Renal pelvis (tissue), 4 donors: ENCODE data around the gene TRO. TPM values are rescaled to one million over a fixed set of nuclear protein-coding genes. Genes with fewer than 3 reads are reported as not detected.

Experiments used
- DNase-seq: peaks from one replicate; pipeline ENCODE4 v3.0.0-alpha.2; 2013
- polyA plus RNA-seq, 3 donors: library from polyadenylated mRNA; unstranded; fragments of 120-200 nt; gene quantifications; one replicate each; pipeline ENCODE4 v1.2.1, GENCODE V29; 2013; ENCODE audit not compliant: insufficient read length in 3 of 3

The TRO gene
- polyA plus RNA-seq, 3 donors = 111 to 124 (median 114) TPM

DNA sequence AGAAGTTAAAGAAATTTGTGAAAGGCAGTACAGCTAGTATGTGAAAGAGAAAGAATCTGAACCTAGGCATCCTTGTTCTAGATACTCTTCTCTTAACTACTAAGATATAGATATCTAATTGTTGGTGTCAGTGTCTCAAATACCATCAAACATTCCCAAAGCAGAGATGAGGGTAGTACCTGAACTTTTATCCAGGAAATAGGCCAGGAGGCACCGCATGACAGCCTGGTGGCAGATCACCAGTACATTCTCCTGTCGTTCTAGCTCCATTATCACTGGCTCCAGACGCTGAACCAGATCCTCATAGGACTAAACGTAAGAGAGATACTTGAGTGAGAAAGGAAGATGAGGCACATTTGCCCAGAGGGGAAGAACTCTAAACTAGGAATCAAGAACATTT is 16.8 kb downstream of the TRO start:
- DNase-seq = no peak

DNA sequence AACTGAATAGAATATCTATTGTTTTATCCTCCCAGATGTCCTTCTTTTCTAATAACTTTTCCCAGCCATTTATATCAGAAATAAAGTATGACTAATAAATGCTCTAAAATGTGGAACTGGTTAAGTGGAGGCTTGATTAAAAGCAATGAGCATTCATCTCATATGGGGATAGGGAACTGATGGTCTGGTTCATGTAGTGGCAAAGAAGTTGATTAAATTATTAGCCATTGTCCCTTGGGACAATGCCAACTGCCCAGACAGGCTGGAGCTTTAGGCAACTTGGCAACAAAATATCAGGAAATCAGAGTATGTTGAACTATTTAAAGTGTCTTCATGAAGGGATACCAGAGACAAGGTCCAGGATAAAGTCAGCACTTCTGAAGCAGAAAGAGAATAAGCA is 24.2 kb downstream of the TRO start:
- no peak for DNase-seq

DNA sequence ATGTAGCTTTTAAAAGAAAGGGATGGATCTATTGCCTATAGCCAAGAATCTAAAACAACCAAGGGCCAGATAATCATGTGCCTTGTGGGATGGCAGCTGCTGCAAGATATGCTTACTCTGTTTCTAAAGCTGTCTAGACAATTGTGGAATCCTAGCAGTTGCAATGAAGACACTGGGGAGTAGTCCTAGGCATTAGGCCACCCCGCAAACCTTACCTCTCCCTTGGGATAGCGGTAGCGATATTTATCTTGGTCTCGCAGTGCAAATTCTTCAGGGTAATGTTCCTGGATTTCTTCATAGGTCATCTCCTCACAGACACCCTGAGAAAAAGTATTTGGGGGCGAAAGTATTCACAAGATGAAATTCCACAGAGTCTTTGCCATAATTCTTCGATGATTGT is 24.6 kb downstream of the TRO start:
- no peak for DNase-seq

DNA sequence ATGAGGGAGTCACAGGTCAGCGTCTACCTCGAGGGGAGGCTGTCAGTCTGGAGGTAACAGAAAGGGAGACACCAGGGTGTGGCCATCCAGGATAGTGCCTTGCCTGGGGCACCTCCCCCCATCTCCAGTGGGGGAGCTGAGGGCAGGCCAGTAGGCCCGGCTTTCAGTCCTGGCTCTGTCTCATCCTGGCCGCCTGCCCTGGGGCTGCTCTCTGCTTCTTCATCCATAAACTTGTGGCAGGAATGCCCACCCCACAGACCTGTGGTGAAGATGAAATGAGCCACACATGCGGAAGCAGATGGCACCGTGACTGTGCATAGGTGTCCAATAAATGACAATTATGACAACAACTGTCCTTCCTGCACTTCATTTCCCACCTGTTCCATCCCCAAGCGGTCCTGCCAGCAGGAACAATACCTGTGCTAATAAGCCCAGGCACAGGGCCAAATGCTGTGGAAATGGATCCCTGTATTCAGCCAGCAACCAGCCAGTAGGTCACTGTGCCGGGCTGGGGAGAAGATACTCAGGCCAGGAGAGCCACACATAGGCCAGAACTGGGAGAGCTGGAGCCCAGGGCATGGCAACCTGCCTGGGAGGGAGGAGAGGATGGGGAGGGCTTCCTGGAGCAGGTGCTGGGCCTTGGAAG is 30.2 kb downstream of the TRO start:
- no peak for DNase-seq

DNA sequence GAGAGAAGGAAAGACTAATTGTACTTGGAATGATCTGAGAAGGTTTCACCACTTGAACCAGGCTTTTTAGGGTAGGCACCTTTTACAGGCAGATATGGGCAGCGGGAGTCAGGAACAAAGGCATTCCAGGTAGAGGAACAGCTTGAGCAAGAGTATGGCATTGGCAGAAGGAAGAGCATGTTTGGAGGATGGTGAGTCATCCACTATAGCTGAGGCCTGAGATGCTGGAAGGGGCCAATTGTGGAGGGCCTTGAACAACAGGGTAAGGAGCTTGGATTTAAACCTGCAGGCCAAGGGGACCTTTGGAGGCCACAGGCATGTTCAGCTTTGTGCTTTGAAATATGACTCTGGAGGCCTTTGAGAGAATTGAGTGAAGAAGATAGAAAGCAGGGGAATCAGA is 41.1 kb downstream of the TRO start:
- DNase-seq = no peak

DNA sequence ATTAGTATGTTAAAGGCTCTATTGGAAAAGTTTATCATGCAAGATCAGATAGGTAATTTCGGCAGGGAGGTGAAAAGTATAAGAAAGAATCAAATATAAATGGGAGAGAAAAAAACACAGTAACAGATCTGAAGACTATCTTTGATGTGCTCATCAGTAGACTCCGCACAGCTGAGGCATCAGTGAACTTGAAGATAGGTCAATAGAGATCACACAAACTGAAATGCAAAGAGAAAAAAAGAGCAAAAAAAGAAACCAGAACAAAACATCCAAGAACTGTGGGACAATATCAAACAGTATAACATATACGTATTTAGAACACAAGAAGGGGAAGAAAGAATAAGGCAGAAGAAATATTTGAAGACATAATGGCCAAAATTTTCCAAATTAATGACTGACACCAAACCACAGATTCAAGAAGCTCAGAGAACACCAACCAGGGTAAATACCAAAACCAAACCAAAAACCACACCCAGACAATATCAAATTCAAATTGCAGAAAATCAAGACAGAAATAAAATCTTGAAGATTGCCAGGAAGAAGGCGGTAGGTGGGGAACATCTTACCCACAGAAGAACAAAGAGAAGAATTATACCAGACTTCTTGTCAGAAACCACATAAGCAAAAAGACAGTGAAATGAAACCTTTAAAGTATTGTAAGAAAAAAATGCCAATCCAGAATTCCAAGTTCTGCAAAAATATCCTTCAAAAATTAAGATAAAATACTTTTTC is 44.3 kb downstream of the TRO start:
- DNase-seq = no peak

DNA sequence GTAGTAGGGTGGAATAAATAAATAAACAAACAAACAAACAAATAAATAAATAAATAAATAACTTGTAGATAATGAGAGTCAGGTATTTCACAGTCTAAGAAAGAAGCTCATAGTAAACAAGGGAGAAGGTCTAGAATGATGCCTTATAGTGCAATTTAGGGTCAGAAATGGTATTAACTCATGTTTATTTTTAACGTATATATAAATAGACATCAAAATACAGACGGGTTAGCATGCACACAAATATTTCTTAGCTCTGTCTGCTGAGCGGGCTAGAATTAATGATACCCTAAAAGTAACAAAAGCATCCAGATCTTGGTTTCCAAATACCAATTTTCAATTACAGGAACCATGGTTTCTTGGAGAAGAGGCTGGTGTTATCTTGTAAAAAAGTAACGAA is 56.8 kb downstream of the TRO start:
- no peak for DNase-seq

DNA sequence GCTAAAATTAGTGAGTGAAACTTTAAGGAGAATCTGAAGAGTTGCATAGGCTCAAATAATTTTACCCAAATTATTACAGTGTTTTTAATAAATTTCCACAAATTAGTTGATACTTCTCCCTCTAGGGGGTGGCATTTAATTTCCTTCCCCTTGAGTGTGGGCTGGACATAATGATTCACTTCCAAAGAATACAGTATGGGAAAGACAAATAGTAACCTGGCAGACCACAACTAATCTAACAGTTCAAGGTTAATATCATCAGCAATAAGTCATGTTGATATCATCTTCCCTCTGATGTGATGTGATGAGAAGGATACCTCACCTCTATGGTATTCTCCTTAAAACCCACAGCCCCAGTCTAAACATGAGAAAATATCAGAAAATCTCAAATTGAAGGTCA is 57.8 kb downstream of the TRO start:
- no peak for DNase-seq

DNA sequence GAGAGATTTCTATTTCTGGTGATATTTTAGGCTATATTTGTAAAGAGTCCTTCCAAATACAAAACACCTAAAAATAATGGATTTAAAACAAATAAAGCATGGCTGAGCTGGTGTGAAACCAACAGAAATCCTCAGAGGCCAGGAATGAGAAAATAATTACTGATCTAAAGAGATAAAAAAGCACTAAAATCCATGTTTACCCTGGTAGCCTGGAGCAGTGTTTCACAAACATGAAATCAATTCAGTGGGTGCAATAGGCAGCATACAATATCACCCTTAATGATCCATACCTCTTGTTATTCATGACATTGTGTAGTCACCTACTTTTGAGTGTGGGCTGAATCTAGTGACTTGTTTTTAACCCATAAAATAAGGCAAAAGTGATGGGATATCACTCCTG is 58.8 kb downstream of the TRO start:
- no peak for DNase-seq

DNA sequence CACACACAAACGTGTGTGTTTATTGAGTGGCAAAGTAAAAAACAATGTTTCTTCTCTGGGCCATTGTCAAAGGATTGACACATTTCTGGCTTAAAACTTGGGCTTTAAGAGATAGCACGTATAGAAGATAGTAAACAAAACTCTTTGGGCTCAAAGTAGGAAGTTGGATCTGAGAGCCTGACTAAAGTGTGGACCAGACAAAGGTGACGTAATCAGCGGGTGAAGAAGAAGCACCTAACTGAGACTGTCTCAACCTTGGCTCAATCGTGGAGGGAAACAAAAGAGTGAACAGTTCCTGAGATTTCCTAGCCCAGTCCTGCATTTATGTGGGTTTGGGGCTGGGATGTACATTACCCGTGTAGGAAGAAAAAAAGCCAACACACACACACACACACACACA is 59.7 kb downstream of the TRO start:
- DNase-seq = no peak

Other genes starting within 250 kb of the TRO start
- under 1 TPM; 0.03 to 0.06 (median 0.05) TPM for gene ITIH6, start 122.6 kb upstream of the TRO start, polyA plus RNA-seq
- gene MAGED2, start 113.1 kb upstream of the TRO start, polyA plus RNA-seq = 100 to 1,000 TPM; 623 to 719 (median 641) TPM
- gene PFKFB1, start 73.4 kb downstream of the TRO start, polyA plus RNA-seq = under 1 TPM; 0.51 to 0.65 (median 0.61) TPM
- 10 to 100 TPM; 16.0 to 18.4 (median 18.4) TPM for gene APEX2, start 79.5 kb downstream of the TRO start, polyA plus RNA-seq
- gene ALAS2, start 110.2 kb downstream of the TRO start, polyA plus RNA-seq = 10 to 100 TPM; 10.8 to 11.3 (median 11.0) TPM
- not detected for gene PAGE2B, start 154.2 kb downstream of the TRO start, polyA plus RNA-seq
- not detected for gene PAGE2, start 168.2 kb downstream of the TRO start, polyA plus RNA-seq